Heart right ventricle (tissue), 16 donors: ENCODE results near the gene RHOG. TPM values are rescaled to one million over a fixed set of nuclear protein-coding genes. Genes with fewer than 3 reads are reported as not detected.

Source experiments
- ATAC-seq, 8 donors: fragments of 200-7000 bp; cut with Tn5 transposase; one replicate each; pipeline ENCODE4 v1.9.1; 2020; ENCODE audit warnings: mild to moderate bottlenecking in 8 of 8, moderate library complexity in 8 of 8, moderate number of reproducible peaks in 1 of 8
- DNase-seq, 2 donors: peaks; one replicate each; pipeline ENCODE4 v3.0.0-alpha.2; 2020
- H3K27ac ChIP-seq, 10 donors: fragments of 200-600 bp; sonication (generic) in 2 of 10; one replicate each; pipeline versions ENCODE4 v1.5.0 to v1.8.0; 2020 to 2022; ENCODE audit warnings: mild to moderate bottlenecking in 3 of 10
- H3K27me3 ChIP-seq, 7 donors: fragments of 200-600 bp; one replicate each; pipeline ENCODE4 v1.8.0; 2021 to 2022; ENCODE audit warnings: mild to moderate bottlenecking in 2 of 7
- H3K36me3 ChIP-seq, 9 donors: fragments of 200-600 bp; sonication (generic) in 1 of 9; one replicate each; pipeline versions ENCODE4 v1.5.0 to v1.8.0; 2020 to 2022; ENCODE audit warnings: mild to moderate bottlenecking in 2 of 9
- H3K4me1 ChIP-seq, 9 donors: fragments of 200-600 bp; sonication (generic) in 1 of 9; one replicate each; pipeline versions ENCODE4 v1.5.0 to v1.8.0; 2020 to 2022; ENCODE audit warnings: mild to moderate bottlenecking in 4 of 9
- H3K4me3 ChIP-seq, 10 donors: fragments of 200-600 bp; sonication (generic) in 2 of 10; one replicate each; pipeline versions ENCODE4 v1.5.0 to v1.8.0; 2020 to 2022; ENCODE audit warnings: mild to moderate bottlenecking in 7 of 10, moderate library complexity in 2 of 10
- H3K9me3 ChIP-seq, 11 donors: fragments of 200-600 bp in 10 of 11; sonication (generic) in 2 of 11; one replicate each; pipeline versions ENCODE4 v1.5.0 to v1.8.0; 2013 to 2022; ENCODE audit warnings: mild to moderate bottlenecking in 2 of 11, control low read depth in 1 of 11, moderate library complexity in 1 of 11
- WGBS, 2 donors: extraction: QIAGEN DNeasy Blood & Tissue Kit; methylation state at CpG; one replicate each; pipeline ENCODE4 v1.1.7; 2013; ENCODE audit warnings: inconsistent platforms in 1 of 2; 5-methylcytosine and 5-hydroxymethylcytosine counted together
- intact Hi-C, 10 donors: fragments of 100-400 bp; cut with DNase I; formaldehyde crosslinking; loops; one replicate each; pipeline versions ENCODE4 v1.11.1 to v1.14.2; 2022
- polyA plus RNA-seq, 2 donors: library from polyadenylated mRNA; stranded (reverse); fragments of 200-250 nt; gene quantifications; one replicate each; pipeline ENCODE4 v1.2.3, GENCODE V29; 2013
- total RNA-seq, 10 donors: library from RNA; stranded (reverse); fragmentation: NEBNext Ultra II Directional in 3 of 10; extraction: Animal tissue kit (Norgen Biotek cat#: 25700) in 3 of 10; gene quantifications; one replicate each; pipeline versions ENCODE4 v1.2.1 to v1.2.4, GENCODE V29; 2021 to 2023
- TF ChIP-seq, protein P1 (sequence below), 9 donors: fragments of 200-600 bp; sonication (generic) in 2 of 9; IDR thresholded peaks; one replicate each; pipeline versions ENCODE4 v1.5.0 to v1.8.0; 2021 to 2022; ENCODE audit warnings: antibody characterized with exemption in 9 of 9, mild to moderate bottlenecking in 5 of 9, moderate library complexity in 1 of 9
- donor health status: Arrhythmogenic right ventricular cardiomyopathy.
- donor health status: ischemic (EF 13 %, LVEDD 7.1; RV severe dilation, severe dysfunction).
- donor health status: healthy with polysubstance abuse.
- donor health status: DM: no; HTN: yes; CAD: no.
- donor health status: DM: no; HTN: no; CAD: no.
- donor health status: ischemic (EF 25% LVEDD 6.9; RV normal size, moderate dysfunction).
- donor health status: ischemic (EF 25% LVEDD 5.7; RV mildly dilated, moderate dysfunction).
- donor health status: healthy.
- donor health status: DM: yes; HTN: yes; CAD: no.
- donor health status: Ischemic cardiomyopathy.
- donor health status: ischemic (EF 35%, LVEDD 5.7; RV mildly dilated, moderate dysfunction).
- donor health status: nonischemic (EF 11% LVEDD 7.7; RV severe dilation, severe dysfunction).
- donor health status: DM: yes; HTN: yes; CAD: no.
- donor health status: PGD.
- donor health status: ischemic (EF 29% LVEDD 5.4; RV normal size, mild dysfunction).
- donor health status: nonischemic (EF 23%, LVEDD 6.1; RV moderate dilation, normal function).

Gene RHOG
- total and polyA plus RNA-seq, 12 donors: 15.3 to 55.7 (median 20.5) TPM

DNA sequence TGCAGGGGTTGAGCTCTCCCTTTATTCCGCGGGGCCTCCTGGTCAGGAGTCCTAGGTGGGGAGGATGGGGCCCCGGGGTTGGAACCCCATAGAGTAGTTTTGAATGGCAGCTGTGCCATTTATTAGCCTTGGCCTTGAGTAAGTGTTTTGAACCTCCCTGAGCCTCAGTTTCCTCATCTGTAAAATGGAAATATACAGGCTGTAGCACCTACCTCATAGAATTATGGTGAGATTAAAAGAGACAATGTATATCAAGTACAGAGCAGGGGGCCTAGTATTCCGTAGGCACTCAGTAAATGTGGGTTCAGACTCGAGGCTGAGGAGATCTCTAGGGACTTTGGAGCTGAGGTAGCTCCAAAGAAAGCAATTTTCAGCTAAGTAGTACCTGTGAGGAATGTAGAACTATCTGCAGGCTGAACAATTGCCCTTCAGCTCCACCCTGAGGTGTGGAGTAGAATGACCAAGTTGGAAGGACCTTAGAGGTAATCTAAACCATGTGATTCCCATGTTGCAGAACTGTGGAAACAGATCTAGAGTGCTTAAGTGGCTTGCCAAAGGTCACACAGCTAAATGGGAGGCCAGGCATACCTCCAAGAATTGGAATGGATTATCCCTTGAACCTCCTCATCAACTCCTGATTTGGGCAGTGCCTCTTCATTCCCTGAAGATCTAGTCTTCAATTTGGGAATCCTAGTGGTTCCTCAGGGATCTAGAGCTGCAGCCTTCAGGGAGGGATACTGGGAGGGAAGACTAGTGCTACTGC lies 31.7 kb downstream of the RHOG start:
- TF ChIP-seq, protein P1, sequence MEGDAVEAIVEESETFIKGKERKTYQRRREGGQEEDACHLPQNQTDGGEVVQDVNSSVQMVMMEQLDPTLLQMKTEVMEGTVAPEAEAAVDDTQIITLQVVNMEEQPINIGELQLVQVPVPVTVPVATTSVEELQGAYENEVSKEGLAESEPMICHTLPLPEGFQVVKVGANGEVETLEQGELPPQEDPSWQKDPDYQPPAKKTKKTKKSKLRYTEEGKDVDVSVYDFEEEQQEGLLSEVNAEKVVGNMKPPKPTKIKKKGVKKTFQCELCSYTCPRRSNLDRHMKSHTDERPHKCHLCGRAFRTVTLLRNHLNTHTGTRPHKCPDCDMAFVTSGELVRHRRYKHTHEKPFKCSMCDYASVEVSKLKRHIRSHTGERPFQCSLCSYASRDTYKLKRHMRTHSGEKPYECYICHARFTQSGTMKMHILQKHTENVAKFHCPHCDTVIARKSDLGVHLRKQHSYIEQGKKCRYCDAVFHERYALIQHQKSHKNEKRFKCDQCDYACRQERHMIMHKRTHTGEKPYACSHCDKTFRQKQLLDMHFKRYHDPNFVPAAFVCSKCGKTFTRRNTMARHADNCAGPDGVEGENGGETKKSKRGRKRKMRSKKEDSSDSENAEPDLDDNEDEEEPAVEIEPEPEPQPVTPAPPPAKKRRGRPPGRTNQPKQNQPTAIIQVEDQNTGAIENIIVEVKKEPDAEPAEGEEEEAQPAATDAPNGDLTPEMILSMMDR (IDR thresholded peaks at IDR 0.05): peak in 5 of 9 donors; percentile 16 to 49 (median 39)
- 40 to 49% methylated on average over 5 of the region's 5 CpGs for WGBS, 2 donors

DNA sequence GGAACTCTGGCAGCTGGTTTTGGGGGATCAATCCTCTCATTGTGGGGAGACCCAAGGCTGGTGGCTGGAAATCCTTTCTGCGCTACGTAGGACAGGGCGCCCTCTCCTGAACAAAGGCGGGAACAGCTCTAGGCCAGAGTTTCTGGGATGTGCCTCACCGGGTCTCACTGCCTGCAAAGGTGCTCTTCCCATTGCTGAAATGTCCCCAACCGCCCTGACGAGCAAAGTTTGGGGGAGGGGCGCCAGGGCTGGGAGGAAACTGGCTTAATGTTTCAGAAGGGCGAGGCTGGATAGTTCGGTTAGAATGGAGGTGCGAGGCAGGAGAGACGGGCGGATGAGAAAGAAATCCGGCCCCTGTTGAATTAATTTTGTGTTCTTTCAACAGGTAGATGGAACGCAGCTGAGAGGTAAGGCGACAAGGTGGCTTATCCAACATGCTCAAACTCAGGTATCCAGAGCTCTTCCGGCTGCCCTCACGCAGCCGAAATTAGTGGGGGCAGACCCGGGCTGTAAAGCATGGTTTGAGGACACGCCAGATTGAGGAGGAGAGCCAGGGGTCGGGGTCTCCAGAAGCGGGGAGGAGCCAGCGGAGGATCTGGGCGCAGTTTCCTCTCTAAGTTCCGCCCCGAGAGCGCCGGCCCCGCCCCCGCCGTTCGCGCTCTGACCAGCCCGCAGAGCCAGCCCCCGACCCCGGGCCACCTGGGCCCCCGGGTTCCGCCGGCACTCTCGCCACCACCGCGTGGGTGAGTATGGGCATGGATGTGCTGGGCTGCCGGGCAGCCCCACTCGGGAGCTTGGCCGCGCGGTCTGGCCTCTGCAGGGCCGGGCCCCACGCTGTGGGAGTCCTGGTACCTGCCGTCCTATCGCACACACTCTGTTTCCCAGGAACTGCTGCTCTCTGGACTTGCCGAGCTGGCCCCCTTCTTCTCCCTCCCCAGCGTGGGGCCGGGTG lies 32.6 kb downstream of the RHOG start, which contains the start of gene PGAP2:
Gene PGAP2, plus strand, starts transcription at position 652 of the 952 bp plus-strand sequence. CDS start 2,700 bp downstream, outside the sequence.
- TF ChIP-seq, protein P1 (IDR thresholded peaks at IDR 0.05): peak; percentile 29 to 80 (median 64)
- Histone ChIP-seq H3K9me3 (no peaks in the 10 kb centered on the region), H3K4me3 (peak within 1 kb of the TSS; percentile 42 to 84 (median 78)), H3K27ac (peak within 1 kb of the TSS; percentile 9 to 86 (median 76)), H3K27me3 (no peaks in the 10 kb centered on the region), H3K4me1 (peaks cover 0 to 47% (median 25%) of the 10 kb centered on the region in 9 donors), H3K36me3 (no peaks in the 10 kb centered on the region)
- ATAC-seq (peak; percentile 63 to 86 (median 76)), DNase-seq (peak; percentile 56 to 72)
- intact Hi-C loops: loop anchor here in 1 of 10 donors (5.0 kb wide), 1 partner anchor 34 kb away; the partner anchor contains the start of gene RHOG
- 1 to 3% methylated on average over 55 of the region's 55 CpGs for WGBS, 2 donors

More for the DNA sequence above, 31.7 kb downstream of the RHOG start:
- Histone ChIP-seq H3K9me3 (no peaks in the 10 kb centered on the region), H3K27ac (peak overlapping the region in 9 of 10 donors; percentile 23 to 86 (median 77)), H3K4me1 (peaks cover 0 to 47% (median 25%) of the 10 kb centered on the region in 9 donors), H3K4me3 (peak overlapping the region; percentile 42 to 84 (median 78)), H3K27me3 (no peaks in the 10 kb centered on the region), H3K36me3 (no peaks in the 10 kb centered on the region)
- intact Hi-C loops: loop anchor here in 1 of 10 donors (5.0 kb wide), 1 partner anchor 33 kb away; the partner anchor contains the start of gene RHOG
- DNase-seq (no peak), ATAC-seq (peak in 7 of 8 donors; percentile 23 to 59 (median 46))

DNA sequence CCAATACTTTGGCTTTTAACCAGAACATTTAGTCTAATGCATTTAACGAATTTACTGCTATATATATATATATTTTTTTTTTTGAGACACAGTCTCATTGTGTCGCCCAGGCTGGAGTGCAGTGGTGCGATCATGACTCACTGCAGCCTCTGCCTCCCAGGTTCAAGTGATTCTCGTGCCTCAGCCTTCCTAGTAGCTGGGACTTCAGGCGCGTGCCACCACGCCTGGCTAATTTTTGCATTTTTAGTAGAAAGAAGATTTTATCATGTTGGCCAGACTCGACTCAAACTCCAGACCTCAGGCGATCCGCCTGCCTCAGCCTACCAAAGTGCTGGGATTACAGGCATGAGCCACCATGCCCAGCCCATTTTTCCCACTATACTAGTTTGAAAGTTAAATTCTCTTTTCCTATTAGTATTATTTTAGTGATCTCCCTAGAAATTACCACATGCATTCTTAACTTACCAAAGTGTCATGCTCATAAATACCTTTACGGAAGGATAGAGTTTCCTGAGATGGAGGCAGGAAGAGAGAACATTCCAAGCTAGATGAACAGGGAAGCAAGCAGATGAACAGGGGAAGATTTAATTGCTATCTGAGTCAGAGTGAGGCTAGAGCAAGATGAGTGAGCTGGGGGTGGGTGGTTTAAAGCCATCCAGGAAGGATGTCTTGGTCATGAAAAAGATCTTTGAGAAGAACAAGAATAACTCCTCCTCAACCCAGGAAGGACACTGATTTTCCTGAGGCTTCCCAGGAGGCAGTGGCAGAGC lies 36.8 kb downstream of the RHOG start:
- TF ChIP-seq, protein P1 (IDR thresholded peaks at IDR 0.05): no peak
- no peak overlapping the region for H3K27ac ChIP-seq
- ATAC-seq (no peak), DNase-seq (no peak)
- no peak overlapping the region for H3K4me3 ChIP-seq
- 93 to 94% methylated on average over 11 of the region's 11 CpGs for WGBS, 2 donors
- H3K36me3 ChIP-seq: no peaks in the 10 kb centered on the region
- intact Hi-C loops: no loop called here
- H3K4me1 ChIP-seq: peaks cover 0 to 12% (median 4%) of the 10 kb centered on the region in 9 donors
- H3K9me3 ChIP-seq: no peaks in the 10 kb centered on the region
- H3K27me3 ChIP-seq: no peaks in the 10 kb centered on the region
